NAMALWA (cell line): ENCODE data around the gene EEIG1.

Source experiments
- DNase-seq: peaks from one replicate; pipeline ENCODE4 v3.0.0-alpha.2; 2015; ENCODE audit warnings: low spot score

The EEIG1 gene

GRCh38 chr9:127941062-127941960 lies 39.5 kb downstream of the EEIG1 start:
- no peak for DNase-seq

- no peak for DNase-seq
These were observed 40.2 kb downstream of the EEIG1 start for GRCh38 chr9:127940593-127940992.

- no peak for DNase-seq
These were observed 42.5 kb downstream of the EEIG1 start for GRCh38 chr9:127938298-127938690.

GRCh38 chr9:127937388-127938297 lies 43.1 kb downstream of the EEIG1 start, which contains the start of gene DPM2:
TSS of gene DPM2 (minus strand) at chr9:127937854. CDS start at chr9:127937820, 34 bp downstream.
- peak; percentile 96 for DNase-seq

- DNase-seq: no peak
These were observed 43.8 kb downstream of the EEIG1 start for GRCh38 chr9:127937056-127937387.

GRCh38 chr9:127936347-127936852 lies 44.4 kb downstream of the EEIG1 start:
- no peak for DNase-seq

- DNase-seq: no peak
These were observed 45.0 kb downstream of the EEIG1 start for GRCh38 chr9:127935765-127936221.

GRCh38 chr9:127934986-127935385 lies 45.8 kb downstream of the EEIG1 start:
- no peak for DNase-seq

- DNase-seq: no peak
These were observed 46.5 kb downstream of the EEIG1 start for GRCh38 chr9:127934248-127934647.

GRCh38 chr9:127931092-127931881 lies 49.5 kb downstream of the EEIG1 start:
- DNase-seq: peak; percentile 82
